Amniotic epithelial cell (primary cell): ENCODE data around the gene TGFBR1.
"Not testable (repeated sequence)": the region's sequence is repeated elsewhere in the genome, so short reads cannot be mapped to it uniquely, and the experiment has no call there.

Experiments
- DNase-seq: peaks from one replicate; pipeline ENCODE4 v3.0.0-alpha.2; 2010; ENCODE audit warnings: low read depth

Gene TGFBR1

DNA sequence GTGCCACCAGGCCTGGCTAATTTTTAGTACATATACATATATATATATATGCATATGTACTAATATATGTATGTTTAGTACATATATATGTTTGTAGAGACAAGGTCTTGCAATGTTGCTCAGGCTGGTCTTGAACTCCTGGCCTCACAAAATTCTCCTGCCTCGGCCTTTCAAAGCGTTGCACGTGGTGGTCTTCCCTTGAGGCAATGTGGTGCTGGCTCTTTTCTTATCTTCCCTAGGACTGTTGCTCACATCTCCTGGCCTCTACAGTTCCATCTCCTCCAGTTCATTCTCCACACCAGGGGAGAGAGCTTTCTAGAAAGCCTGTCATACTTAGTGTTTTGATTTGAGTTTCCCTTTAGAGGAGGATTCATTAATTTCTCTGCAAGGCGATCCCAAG lies 28.9 kb upstream of the TGFBR1 start:
- no peak for DNase-seq

DNA sequence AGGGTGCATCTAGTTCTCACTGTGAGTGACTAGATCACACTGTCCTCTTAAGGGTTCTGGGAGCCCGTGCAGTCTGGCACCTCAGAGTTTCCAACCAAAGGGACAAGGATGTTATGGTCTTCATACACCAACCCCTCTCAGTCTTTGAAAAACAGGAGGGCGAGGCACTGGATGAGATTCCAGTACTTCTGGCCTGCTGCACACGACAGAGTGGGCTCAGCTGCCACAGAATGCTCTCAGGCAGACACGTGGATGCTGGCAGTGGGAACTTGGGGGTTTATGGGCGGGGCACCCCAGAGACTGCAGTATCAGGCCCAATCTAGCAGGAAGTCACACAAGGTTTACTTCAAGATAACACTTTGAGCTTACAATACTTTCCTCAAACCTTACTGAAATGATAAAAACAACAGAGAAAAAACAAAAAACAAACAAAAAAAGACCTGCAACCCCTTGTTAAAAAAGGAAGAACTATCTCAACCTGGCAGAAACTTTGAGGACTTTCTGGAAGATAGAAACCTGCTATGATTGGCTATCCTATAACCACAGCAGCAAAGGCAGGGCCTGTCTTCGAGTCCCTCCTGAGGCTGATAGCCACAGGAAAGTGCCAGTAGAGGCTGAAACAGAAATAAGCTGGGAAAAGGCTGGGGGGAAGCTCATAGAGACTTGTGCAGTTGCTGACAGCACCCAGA lies 28.3 kb upstream of the TGFBR1 start:
- no peak for DNase-seq

DNA sequence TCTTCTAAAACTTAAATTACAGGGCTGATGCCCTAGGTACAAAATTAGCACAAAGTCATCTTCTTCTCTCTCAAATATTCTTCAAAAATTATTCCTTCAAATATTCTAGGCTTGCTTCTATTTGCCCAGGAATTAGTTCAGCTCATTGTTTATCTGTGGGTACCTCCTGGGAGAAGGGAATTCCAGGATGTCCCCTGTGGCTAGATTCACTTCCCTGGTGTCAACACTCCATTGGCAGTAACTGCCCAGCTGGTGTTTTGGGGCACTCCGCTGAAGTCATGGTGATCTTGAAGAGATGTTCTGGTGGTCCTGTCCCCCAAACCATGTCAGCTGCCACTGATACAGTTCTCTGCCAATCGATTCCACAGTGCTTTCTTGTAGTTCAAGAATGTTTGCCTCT lies 26.2 kb upstream of the TGFBR1 start:
- DNase-seq = no peak

DNA sequence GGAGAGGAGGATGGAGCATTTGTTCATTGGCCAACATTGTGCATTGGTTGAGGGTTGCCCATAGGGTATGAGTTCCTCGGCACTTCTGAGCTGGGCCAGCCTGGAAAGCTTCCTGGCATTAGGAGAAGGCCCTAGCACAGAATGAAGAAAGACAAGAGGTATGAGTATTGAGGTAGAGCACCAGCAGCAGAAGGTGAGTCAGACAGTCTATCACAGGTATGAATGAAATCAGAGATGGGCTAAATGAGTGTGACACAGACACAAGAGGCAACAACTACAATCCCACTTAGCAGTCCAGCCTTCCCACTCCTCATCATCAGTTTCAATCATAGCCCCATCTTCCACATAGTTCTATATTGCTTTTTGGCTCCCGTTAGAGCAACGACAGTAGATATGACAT lies 25.4 kb upstream of the TGFBR1 start:
- DNase-seq = no peak

DNA sequence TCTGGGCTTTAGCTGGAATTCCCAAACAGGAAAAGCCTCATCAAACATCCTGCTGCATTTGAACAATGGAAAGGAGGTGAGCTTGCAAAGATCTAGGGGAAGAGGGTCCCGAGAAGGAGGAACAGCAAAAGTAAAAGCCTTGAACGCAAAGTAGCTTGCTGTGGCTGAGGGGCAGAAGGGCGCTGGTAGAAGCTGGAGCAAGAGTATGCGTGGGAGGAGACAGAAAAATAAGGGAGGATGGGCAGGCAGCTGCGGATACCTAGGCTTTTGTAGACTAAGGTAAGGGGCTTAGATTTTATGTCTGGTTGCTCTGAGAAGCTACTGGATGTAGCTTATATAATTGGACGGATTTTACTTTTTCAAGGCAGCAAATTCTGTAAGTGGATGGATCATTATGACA lies 21.9 kb upstream of the TGFBR1 start:
- no peak for DNase-seq

DNA sequence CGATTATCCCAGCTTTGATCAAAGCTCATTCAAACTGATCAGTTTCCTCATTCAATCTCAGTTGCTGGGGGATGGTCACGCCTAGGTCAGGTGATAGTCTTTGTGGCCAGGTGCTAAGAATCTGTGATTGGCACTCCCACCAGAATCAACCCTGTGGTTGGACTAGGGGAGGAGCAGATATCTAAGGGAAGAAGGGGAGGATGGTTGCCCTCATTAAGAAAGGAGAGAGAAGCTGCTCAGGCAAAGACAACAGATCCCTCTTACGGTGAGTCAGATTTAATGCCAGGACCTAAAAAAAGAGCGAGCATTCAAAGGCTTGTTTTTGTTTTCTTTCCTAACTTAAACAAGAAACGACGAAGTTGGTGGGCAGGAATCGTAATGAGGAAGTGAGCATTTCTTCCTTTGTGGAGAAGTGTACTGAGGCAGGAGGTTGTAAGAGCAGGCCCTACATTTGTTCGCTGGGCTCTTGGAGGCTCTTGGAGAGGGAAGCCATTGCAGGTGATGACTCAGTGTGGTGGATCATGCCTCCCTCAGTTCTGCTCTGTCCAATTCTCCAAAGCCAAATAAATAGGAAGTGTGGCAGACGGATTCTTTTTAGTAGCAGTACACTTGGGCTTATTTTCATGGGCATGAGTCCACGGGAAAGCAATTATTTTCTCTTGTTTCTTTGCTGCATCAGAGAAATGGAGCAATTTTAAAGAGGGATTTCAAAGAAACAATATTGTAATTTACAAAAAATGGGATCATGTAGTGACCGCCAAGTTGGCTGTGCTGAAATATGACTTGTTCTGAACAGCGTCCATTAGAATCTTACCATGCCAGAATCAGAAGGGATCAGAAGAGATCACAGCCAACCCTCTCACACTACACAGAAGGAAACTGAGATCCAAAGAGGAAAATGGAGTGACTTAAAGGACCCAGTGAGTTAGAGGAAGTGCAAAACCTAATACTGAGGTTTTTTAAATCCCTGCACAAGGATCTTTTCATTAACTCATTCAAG lies 18.7 kb upstream of the TGFBR1 start:
- DNase-seq = peak; percentile 59

DNA sequence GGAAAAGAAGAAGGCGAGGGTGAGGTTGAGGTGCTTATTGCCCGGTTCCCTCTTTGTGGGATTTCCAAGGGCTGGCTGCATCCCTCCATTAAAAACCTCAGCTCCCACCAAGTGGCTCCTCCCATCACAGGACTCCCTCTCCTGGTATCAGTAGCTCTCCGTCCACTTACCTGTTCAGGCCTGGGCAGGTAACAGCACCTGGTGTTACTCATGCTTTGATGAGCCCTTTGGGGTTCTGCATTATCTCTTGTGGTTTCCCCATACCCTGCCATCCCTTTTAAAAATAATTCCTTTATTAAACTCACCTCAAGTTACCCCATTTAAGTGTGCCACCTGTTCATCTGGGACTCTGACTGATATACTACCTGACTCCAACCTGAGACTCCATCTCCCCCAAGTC lies 17.5 kb upstream of the TGFBR1 start:
- DNase-seq = no peak

DNA sequence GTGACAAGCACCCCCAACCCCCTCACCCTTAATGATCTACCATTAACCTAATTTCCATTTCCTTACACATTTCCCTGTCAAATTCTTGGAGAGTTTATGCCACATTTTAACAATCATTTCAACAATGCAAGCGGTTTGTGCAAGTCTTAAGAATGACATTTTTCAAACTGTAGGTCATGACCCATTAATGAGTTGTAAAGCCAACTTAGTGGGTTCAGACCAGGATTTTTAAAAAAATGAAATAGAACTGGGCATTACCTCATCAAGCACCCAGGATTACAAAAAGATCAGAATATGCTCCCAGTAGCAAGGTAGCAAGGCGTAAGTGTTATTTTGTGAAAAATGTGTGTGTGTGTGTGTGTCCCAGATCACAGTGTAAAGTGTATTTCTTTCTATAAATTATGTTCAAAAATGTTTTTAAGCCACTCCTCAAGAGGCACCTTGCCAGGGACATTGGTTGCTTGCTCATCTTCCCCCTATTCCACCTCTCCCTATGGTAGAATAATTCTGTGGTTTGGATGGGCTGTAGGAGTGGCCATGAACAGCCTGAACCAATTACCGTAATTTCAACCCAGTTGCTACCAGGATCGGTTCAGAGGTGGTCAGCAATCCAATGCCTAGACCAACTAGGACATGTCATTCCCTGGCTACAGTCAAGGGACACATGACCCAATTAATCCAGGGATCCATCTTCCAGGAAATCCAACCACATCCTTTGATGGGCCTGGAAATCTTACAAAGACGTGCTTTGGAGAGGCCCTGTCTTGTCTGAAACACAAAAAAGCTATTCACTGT lies 14.4 kb upstream of the TGFBR1 start:
- DNase-seq = peak; percentile 61

DNA sequence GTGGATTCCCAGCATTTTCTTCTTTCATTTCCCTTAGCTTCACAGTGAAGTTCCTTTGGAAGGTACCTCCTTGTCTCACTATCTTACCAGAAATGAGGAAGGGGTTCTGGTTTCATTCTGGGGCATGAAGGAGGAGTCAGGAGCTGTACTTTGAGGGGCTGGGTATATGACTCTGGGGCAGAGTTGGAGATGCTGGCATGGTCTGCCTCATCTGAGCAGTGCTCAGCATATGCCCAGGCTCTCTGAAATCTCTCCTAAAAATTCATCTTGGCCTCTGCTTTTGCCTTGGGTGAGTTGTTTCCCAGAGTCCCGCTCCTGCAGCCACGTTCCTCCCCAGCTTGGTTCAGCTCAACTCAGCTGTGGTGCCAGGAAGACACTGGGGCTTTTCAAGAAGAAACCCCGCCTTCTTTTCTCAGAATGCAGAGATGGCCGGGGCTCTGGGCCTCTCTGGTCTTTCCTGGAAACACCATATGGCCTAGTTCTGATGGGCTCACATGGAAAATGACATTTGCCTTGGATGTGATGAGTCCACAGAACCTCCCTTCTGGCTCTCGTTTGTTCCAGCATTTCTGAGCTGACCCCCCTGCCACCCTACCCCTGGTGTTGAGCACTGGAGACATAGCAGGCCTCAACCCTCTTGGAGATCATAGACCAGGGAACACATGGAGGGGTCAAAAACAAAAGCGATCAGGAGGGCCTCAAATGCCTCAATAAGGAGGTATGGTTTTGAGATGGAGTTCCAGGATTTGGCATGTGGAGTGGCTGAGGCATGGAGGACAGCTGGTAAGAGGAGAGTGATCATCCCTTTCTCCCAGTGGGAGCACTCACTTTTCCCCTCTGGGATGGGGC lies 12.0 kb upstream of the TGFBR1 start:
- DNase-seq = no peak

DNA sequence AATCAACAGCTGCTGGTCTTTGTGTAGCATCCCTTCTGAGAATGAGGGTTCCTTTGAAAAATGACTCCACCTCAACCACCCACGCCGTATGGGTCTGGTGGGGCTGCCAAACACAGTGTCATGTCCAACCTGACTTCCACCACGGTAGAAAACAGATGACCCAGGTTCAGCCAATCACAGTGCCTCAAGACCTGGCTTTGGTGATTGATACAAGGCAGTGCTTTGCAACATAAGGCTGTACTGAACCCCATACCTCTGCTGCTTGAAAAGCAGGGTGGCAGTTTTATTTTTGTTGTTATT lies 11.5 kb upstream of the TGFBR1 start:
- no peak for DNase-seq

DNA sequence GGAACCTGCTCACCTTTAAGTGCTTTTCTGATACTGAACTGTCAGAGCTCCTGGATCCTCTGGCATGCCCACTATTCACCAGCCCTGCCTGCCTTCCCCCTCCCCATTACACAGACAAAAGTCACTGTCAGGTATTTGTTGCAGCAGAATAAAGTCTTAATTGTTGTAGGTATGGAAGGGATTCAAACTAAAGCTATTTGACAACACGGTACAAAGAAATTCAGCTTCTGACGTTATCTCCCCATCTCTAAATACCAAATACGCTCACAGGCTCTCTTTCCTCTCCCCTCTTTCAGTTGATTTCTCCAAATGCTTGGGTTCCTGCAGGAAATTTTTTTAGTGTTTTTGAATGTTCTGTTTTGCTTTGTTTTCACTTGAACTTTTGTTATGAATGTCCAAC lies 9.3 kb upstream of the TGFBR1 start:
- no peak for DNase-seq

DNA sequence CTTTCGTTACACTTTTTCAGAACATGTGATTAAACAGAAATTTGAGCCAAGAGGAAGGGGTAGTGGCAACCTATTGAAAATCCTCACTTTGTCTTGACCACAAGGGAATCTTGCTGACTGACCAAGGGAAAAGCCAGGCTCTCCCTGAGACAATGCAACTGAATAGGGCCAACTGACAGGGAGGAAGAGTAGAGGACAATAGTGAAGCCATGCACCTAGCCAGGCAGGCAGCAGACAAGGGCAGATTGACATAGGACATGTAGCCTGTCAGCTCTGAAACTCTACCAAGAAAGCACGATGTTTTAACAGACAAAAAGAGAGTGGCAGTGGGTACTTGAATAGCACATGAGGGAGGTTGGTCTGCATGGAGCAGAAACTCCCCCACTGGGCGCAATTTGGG lies 8.5 kb upstream of the TGFBR1 start:
- no peak for DNase-seq

DNA sequence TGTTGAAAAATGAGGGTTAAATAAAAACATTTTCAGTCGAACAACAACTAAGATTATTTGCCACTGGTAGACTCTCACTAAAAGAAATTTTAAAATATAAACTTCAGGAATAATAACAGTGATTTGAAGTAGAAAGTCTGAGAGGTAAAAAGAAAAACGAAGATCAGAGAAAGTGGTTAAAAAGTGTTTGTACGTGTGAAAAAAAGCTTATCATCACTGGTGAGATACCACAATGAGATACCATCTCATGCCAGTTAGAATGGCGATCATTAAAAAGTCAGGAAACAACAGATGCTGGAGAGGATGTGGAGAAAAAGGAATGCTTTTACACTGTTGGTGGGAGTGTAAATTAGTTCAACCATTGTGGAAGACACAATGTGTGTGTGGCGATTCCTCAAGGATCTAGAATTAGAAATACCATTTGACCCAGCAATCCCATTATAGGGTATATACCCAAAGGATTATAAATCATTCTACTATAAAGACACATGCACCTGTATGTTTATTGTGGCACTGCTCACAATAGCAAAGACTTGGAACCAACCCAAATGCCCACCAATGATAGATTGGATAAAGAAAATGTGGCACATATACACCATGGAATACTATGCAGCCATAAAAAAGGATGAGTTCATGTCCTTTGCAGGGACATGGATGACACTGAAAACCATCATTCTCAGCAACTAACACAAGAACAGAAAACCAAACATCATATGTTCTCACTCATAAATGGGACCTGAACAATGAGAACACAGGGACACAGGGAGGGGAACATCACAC lies 4.9 kb upstream of the TGFBR1 start:
- DNase-seq = not testable (repeated sequence)

DNA sequence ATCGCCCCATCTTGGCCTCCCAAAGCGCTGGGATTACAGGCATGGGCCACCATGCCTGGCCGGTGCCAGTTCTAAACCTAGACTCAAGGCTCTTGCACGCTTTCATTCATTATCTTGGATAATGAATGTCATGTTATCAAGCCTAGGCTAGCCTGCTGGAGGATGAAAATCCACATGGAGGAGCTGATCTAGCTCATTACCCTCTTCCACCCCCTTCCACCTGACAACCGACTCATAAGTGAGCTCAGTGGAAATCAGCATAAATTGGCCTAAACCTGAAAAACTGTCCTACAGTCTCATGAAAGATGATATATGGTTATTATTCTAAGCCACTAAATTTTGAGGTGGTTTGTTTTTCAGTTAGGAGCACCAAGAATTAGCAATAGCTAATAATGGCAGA lies 3.6 kb upstream of the TGFBR1 start:
- DNase-seq = no peak

DNA sequence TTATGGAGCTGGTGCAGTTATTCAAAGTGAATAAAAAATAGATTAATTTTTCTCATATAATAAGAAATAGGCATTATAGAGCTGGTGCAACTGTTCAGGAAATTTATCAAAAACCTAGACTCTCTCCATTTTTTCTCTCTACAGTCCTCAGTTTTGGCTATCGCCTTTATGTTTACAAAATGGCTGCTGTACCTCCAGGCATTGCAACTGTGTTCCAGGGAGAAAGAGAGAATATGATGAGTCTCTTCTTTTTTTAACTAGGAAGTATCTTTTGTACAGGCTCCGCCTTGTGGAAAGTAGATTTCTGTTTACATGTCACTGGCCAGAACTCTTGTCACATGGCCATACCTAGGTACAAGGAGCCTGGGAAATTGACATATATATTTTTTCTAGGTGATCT lies 3.1 kb upstream of the TGFBR1 start:
- no peak for DNase-seq

DNA sequence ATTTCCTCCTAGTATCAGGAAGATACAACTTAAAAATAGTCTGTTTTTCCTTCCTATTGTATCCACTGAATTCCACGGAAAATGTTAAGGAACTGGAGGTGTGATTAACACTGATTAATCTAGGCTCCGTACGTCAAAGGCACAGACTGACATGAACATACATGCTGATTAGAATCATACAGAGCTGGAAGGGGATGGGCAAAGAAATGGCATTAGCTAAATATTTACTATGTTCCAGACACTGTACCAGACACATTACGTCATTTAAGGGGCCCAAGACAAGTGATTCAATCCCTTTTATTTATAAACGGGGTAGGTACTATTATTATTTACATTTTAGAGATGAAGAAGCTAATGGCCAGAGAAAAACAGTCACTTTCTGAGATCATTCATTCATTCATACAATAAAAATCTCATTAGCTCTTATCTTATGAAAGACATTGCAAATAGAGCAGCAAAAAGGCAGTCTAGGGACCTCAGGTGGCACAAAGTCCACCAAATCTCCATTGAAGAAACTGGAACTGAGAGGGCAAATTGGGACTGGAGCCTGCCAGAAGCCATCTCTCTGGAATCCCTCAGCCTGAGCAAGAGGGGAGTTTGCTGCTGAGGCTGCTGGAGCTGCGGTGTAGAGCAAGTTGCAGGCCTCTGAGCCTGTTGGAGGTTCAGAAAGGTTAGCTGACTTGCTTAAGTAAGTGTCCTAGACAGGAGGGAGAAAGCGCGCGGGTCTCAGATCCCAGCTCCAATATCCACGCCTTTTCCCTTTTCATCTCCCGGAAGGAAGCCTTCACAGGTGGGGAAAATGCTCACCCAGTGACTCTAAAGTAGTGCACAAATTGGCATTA lies 1.6 kb upstream of the TGFBR1 start:
- DNase-seq = peak; percentile 68

DNA sequence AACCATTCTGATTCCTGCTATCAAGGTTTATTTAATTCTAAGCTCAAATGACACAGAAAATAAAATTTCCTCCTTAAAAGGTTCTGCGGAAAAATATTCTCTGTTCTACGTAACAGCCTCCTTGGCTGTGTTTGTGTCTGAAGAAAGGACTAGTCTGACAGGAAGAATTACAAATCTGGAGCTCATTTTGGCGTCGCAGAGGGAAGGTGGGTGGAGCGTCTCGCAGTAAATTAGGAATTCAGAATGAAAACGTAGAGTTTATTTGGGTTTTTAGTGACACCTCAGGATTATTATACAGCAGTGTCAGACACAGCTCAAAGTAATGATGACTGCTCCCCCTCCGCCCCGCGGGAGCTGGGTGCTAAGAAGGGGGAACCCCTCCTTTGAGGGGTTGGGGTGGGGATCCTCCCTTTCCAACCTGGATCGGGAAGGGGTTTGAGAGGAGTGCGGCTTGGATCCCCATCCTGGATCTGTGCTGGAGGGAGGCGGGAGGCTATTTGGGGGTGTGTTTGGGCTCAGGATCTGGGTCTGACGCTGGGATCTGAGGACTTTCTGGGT lies 933 bp upstream of the TGFBR1 start:
- peak; percentile 29 for DNase-seq

DNA sequence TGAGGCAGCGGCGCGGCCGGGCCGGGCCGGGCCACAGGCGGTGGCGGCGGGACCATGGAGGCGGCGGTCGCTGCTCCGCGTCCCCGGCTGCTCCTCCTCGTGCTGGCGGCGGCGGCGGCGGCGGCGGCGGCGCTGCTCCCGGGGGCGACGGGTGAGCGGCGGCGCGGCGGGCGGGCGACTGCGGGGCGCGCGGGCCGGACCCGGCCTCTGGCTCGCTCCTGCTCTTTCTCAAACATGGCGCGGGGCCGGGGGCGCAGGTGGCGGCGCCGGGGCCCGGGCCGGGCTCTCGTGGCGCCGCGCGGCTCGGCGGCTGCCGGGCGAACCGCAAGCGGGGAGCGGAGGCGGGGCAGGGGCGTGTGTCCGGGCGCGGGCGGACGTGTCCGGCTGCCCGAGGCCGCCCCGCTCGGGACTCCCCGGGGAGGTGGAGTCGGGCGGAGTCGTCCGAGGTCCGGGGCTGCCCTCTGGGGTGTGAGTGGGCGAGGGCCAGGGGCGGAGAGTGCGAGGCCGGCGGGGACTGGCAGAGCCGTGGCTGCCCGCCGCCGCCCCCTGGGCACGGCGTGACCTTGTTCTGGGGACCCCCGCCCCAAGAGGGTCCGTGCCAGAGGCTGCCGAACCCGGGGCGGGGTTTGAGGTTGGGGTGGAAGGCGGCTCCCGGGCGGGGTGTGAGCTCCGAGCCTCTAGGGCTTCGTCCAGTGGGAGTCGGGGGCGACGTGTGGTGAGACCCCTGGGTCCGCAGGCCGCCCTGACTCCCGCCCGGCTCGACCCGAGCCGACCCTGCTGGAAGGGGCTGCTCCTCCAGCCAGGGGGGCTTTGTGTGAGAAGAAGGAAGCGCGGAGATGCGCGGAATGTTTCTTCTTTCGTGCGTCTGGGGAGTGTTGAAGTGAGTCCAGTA lies 485 bp downstream of the TGFBR1 start:
- peak; percentile 77 for DNase-seq

DNA sequence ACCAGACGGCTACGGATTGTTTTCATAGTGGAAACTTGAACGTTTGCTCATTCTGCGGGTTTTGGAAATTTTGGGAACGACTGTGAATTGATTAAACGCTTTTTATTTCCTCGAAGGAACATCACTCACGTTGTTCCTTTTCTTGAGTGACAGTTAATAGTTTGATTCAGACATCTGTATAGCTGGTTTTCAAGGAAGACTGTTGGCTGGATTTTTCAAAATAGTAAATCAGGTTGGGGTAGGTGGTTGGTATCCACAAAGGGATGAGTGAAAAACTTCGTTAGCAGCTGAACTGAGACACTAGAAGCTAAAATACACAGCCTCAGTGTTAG lies 1.1 kb downstream of the TGFBR1 start:
- DNase-seq = no peak
